Aorta (tissue), 5 donors: ENCODE data around the gene SLC37A1. TPM values are rescaled to one million over a fixed set of nuclear protein-coding genes. Genes with fewer than 3 reads are reported as not detected.

ENCODE experiments used
- ATAC-seq: fragments of 200-7000 bp; cut with Tn5 transposase; one replicate; pipeline ENCODE4 v1.9.1; 2022; ENCODE audit warnings: moderate library complexity; ENCODE audit not compliant: low FRiP score
- DNase-seq, 2 donors: peaks; one replicate each; pipeline ENCODE4 v3.0.0-alpha.2; 2020
- H3K27ac ChIP-seq, 2 donors: one replicate each; pipeline ENCODE4 v1.5.1; 2013; ENCODE audit warnings: low read length in 2 of 2, mild to moderate bottlenecking in 2 of 2, moderate library complexity in 2 of 2, control low read depth in 1 of 2, inconsistent platforms in 1 of 2, low read depth in 1 of 2
- H3K27me3 ChIP-seq, 2 donors: one replicate each; pipeline ENCODE4 v1.6.1; 2013; ENCODE audit warnings: control low read depth in 1 of 2, low read length in 1 of 2, mild to moderate bottlenecking in 1 of 2, moderate library complexity in 1 of 2; ENCODE audit not compliant: insufficient read depth in 2 of 2, control insufficient read depth in 1 of 2
- H3K36me3 ChIP-seq, 2 donors: one replicate each; pipeline ENCODE4 v1.6.1; 2013; ENCODE audit warnings: control low read depth in 1 of 2, low read length in 1 of 2, mild to moderate bottlenecking in 1 of 2; ENCODE audit not compliant: insufficient read depth in 2 of 2, control insufficient read depth in 1 of 2
- H3K4me1 ChIP-seq, 2 donors: one replicate each; pipeline ENCODE4 v1.6.1; 2013; ENCODE audit warnings: low read length in 2 of 2, control low read depth in 1 of 2, mild to moderate bottlenecking in 1 of 2, moderate library complexity in 1 of 2; ENCODE audit not compliant: insufficient read depth in 2 of 2, control insufficient read depth in 1 of 2
- H3K4me3 ChIP-seq, 2 donors: one replicate each; pipeline ENCODE4 v1.5.1; 2013; ENCODE audit warnings: low read length in 2 of 2, control low read depth in 1 of 2, mild to moderate bottlenecking in 1 of 2
- H3K9me3 ChIP-seq: one replicate; pipeline ENCODE4 v1.6.1; 2013; ENCODE audit warnings: mild to moderate bottlenecking, low read length; ENCODE audit not compliant: control insufficient read depth
- WGBS, 2 donors: extraction: QIAGEN DNeasy Blood & Tissue Kit; methylation state at CpG; one replicate each; pipeline ENCODE4 v1.1.7; 2013; 5-methylcytosine and 5-hydroxymethylcytosine counted together
- intact Hi-C, 2 donors: fragments of 100-400 bp; cut with DNase I; formaldehyde crosslinking; loops; one replicate each; pipeline versions ENCODE4 v1.14.2 to v1.15.0; 2022
- polyA plus RNA-seq, 2 donors: library from polyadenylated mRNA; stranded (reverse); fragments of 200-250 nt; gene quantifications; one replicate each; pipeline ENCODE4 v1.2.3, GENCODE V29; 2013
- total RNA-seq, 2 donors: library from RNA; stranded (reverse); fragmentation: NEBNext Ultra II Directional; extraction: Animal tissue kit (Norgen Biotek cat#: 25700); gene quantifications; one replicate each; pipeline ENCODE4 v1.2.1, GENCODE V29; 2021
- donor health status: healthy with polysubstance abuse.
- donor health status: Bipolar disorder and iron deficiency.
- donor health status: DM: no; HTN: no; CAD: no.
- donor health status: DM: no; HTN: no; CAD: no.
- donor health status: DM: yes; HTN: yes; CAD: no.

Gene SLC37A1
- total and polyA plus RNA-seq, 4 donors = 5.0 to 11.7 (median 6.4) TPM

GRCh38 chr21:42496120-42496838, 17.4 kb upstream of the SLC37A1 start, which contains the start of gene RSPH1:
Gene RSPH1 (minus strand): TSS chr21:42496224. CDS start chr21:42496186, 38 bp downstream.
- H3K9me3 ChIP-seq = no peaks in the 10 kb centered on the region
- intact Hi-C loops = no loop called here
- ATAC-seq (peak; percentile 99), DNase-seq (peak; percentile 100)
- H3K27me3 ChIP-seq = no peaks in the 10 kb centered on the region
- 0% methylated on average over 47 to 58 of the region's 58 CpGs for WGBS, 2 donors
- peak within 1 kb of the TSS in 1 of 2 donors; percentile 2 for H3K27ac ChIP-seq
- H3K4me1 ChIP-seq = no peaks in the 10 kb centered on the region
- no peaks in the 10 kb centered on the region for H3K36me3 ChIP-seq
- peak within 1 kb of the TSS; percentile 21 to 52 for H3K4me3 ChIP-seq

- H3K27ac ChIP-seq = peak overlapping the region in 1 of 2 donors; percentile 2
- WGBS, 2 donors = 22 to 24% methylated on average over 19 of the region's 19 CpGs
- DNase-seq (no peak), ATAC-seq (no peak)
- peak overlapping the region in 1 of 2 donors; percentile 8 for H3K4me3 ChIP-seq
- H3K4me1 ChIP-seq = no peaks in the 10 kb centered on the region
- no peaks in the 10 kb centered on the region for H3K9me3 ChIP-seq
- intact Hi-C loops = no loop called here
- no peaks in the 10 kb centered on the region for H3K27me3 ChIP-seq
- H3K36me3 ChIP-seq = no peaks in the 10 kb centered on the region
Observed at GRCh38 chr21:42496839-42497202, 16.8 kb upstream of the SLC37A1 start.

- H3K9me3 ChIP-seq = no peaks in the 10 kb centered on the region
- ATAC-seq = no peak
- 87 to 90% methylated on average over 5 of the region's 5 CpGs for WGBS, 2 donors
- no peak overlapping the region for H3K27ac ChIP-seq
- H3K27me3 ChIP-seq = no peaks in the 10 kb centered on the region
- no peaks in the 10 kb centered on the region for H3K36me3 ChIP-seq
- intact Hi-C loops = no loop called here
- no peaks in the 10 kb centered on the region for H3K4me1 ChIP-seq
- H3K4me3 ChIP-seq = no peak overlapping the region
- DNase-seq = no peak
Observed at GRCh38 chr21:42498012-42498411, 15.6 kb upstream of the SLC37A1 start.

- intact Hi-C loops = no loop called here
- ATAC-seq (no peak), DNase-seq (no peak)
- Histone ChIP-seq H3K9me3 (no peaks in the 10 kb centered on the region), H3K27me3 (no peaks in the 10 kb centered on the region), H3K36me3 (no peaks in the 10 kb centered on the region), H3K4me1 (no peaks in the 10 kb centered on the region), H3K27ac (no peak overlapping the region), H3K4me3 (no peak overlapping the region)
- WGBS, 2 donors = 81 to 85% methylated on average over 15 of the region's 15 CpGs
Observed at GRCh38 chr21:42499444-42500112, 14.1 kb upstream of the SLC37A1 start.

- Histone ChIP-seq H3K36me3 (no peaks in the 10 kb centered on the region), H3K27me3 (no peaks in the 10 kb centered on the region), H3K4me3 (no peak overlapping the region), H3K4me1 (no peaks in the 10 kb centered on the region), H3K9me3 (no peaks in the 10 kb centered on the region), H3K27ac (no peak overlapping the region)
- no peak for ATAC-seq
- intact Hi-C loops = no loop called here
- DNase-seq = no peak
- WGBS, 2 donors = 91 to 93% methylated on average over 4 of the region's 4 CpGs
Observed at GRCh38 chr21:42500225-42500624, 13.4 kb upstream of the SLC37A1 start.

- Histone ChIP-seq H3K27ac (no peak overlapping the region), H3K9me3 (no peaks in the 10 kb centered on the region), H3K36me3 (no peaks in the 10 kb centered on the region), H3K27me3 (no peaks in the 10 kb centered on the region), H3K4me3 (no peak overlapping the region), H3K4me1 (no peaks in the 10 kb centered on the region)
- whole genome bisulfite sequencing, 2 donors = 78 to 79% methylated on average over 5 of the region's 5 CpGs
- DNase-seq (no peak), ATAC-seq (no peak)
- intact Hi-C loops = no loop called here
Observed at GRCh38 chr21:42500736-42501135, 12.9 kb upstream of the SLC37A1 start.

- Histone ChIP-seq H3K4me3 (no peak overlapping the region), H3K9me3 (no peaks in the 10 kb centered on the region), H3K4me1 (no peaks in the 10 kb centered on the region), H3K36me3 (no peaks in the 10 kb centered on the region), H3K27ac (no peak overlapping the region), H3K27me3 (no peaks in the 10 kb centered on the region)
- intact Hi-C loops = no loop called here
- 83 to 88% methylated on average over 4 of the region's 4 CpGs for WGBS, 2 donors
- DNase-seq = no peak
- no peak for ATAC-seq
Observed at GRCh38 chr21:42503711-42504110, 9.9 kb upstream of the SLC37A1 start.

- Histone ChIP-seq H3K36me3 (no peaks in the 10 kb centered on the region), H3K27me3 (no peaks in the 10 kb centered on the region), H3K4me3 (no peak overlapping the region), H3K27ac (no peak overlapping the region), H3K4me1 (no peaks in the 10 kb centered on the region), H3K9me3 (no peaks in the 10 kb centered on the region)
- no peak for ATAC-seq
- intact Hi-C loops = no loop called here
- WGBS, 2 donors = 72 to 76% methylated on average over 3 of the region's 3 CpGs
- no peak for DNase-seq
Observed at GRCh38 chr21:42505090-42505726, 8.4 kb upstream of the SLC37A1 start.
